Measurements from ENCODE around the gene DENND6B. TPM values are rescaled to one million over a fixed set of nuclear protein-coding genes. Genes with fewer than 3 reads are reported as not detected.

DENND6B gene
- total and polyA plus RNA-seq, 2 of the 13 experiments (the other 11 are each of a cell fraction or from before 2014, with no cell fraction given): 0.95 to 3.8 TPM

GRCh38 chr22:50306753-50307749 is 19.8 kb downstream of the DENND6B start, which contains the start of gene PLXNB2 (continued):
- TF ChIP-seq ZNF788 (CRISPR knock-in tag; IDR thresholded peaks at IDR 0.05; ENCODE audit: borderline replicate concordance) (no peak; the same call in 1 of the 2 replicates), FOXA3 (CRISPR knock-in tag; IDR thresholded peaks at IDR 0.05) (no peak), FOXO4 (CRISPR knock-in tag; conservative IDR thresholded peaks at IDR 0.05) (no peak), PAWR (CRISPR knock-in tag; IDR thresholded peaks at IDR 0.05; ENCODE audit: borderline replicate concordance) (no peak), SMC3 (IDR thresholded peaks at IDR 0.05; ENCODE audit: low read length) (no peak), ZNF740 (CRISPR knock-in tag; IDR thresholded peaks at IDR 0.05) (no peak), NR0B2 (CRISPR knock-in tag; IDR thresholded peaks at IDR 0.05) (no peak; the same call in 1 of the 2 replicates), ZNF232 (CRISPR knock-in tag; IDR thresholded peaks at IDR 0.05; ENCODE audit: borderline replicate concordance) (no peak), ZFX (CRISPR knock-in tag; IDR thresholded peaks at IDR 0.05; ENCODE audit: low read depth) (peak; percentile 82), TAF15 (IDR thresholded peaks at IDR 0.05; ENCODE audit: low read depth, low read length, poor library complexity, severe bottlenecking) (no peak), ETS1 (CRISPR knock-in tag; IDR thresholded peaks at IDR 0.05) (no peak), ZNF605 (CRISPR knock-in tag; IDR thresholded peaks at IDR 0.05) (no peak), IRF2 (CRISPR knock-in tag; IDR thresholded peaks at IDR 0.05) (no peak), ZFP36L2 (CRISPR knock-in tag; IDR thresholded peaks at IDR 0.05) (no peak), GATAD1 (CRISPR knock-in tag; IDR thresholded peaks at IDR 0.05) (no peak), MNT (IDR thresholded peaks at IDR 0.05) (no peak), ZBTB37 (CRISPR knock-in tag; IDR thresholded peaks at IDR 0.05) (no peak), ZEB1 (IDR thresholded peaks at IDR 0.05; ENCODE audit: insufficient replicate concordance, low read depth) (no peak), ZNF580 (CRISPR knock-in tag; IDR thresholded peaks at IDR 0.05; ENCODE audit: borderline replicate concordance, low read depth) (no peak), BRD4 (CRISPR knock-in tag; IDR thresholded peaks at IDR 0.05) (no peak), ZNF136 (CRISPR knock-in tag; IDR thresholded peaks at IDR 0.05; ENCODE audit: low read depth) (no peak), ZNF460 (CRISPR knock-in tag; IDR thresholded peaks at IDR 0.05; ENCODE audit: borderline replicate concordance) (no peak), PHF5A (CRISPR knock-in tag; IDR thresholded peaks at IDR 0.05; ENCODE audit: low read depth, unreplicated experiment) (no peak)

Measured in HepG2 (cell line).